CD4-positive, alpha-beta T cell treated with Interleukin-15 for 4 hours (primary cell): ENCODE data around the gene GDF15.
"Not testable (repeated sequence)": the region's sequence is repeated elsewhere in the genome, so short reads cannot be mapped to it uniquely, and the experiment has no call there.

Experiments
- DNase-seq: peaks from one replicate; pipeline ENCODE4 v3.0.0-alpha.2; 2020; ENCODE audit warnings: low spot score

The GDF15 gene

GRCh38 chr19:18392417-18392816 is 6.5 kb downstream of the GDF15 start:
- DNase-seq, result no peak

- no peak for DNase-seq
Measured at GRCh38 chr19:18392926-18393325, 7.0 kb downstream of the GDF15 start.

- no peak for DNase-seq
Measured at GRCh38 chr19:18393836-18394235, 7.9 kb downstream of the GDF15 start.

GRCh38 chr19:18396471-18397241 is 10.7 kb downstream of the GDF15 start:
- no peak for DNase-seq

GRCh38 chr19:18397242-18398202 is 11.6 kb downstream of the GDF15 start, which contains the start of gene LRRC25:
TSS of gene LRRC25 (minus strand) at chr19:18397622. CDS start at chr19:18396963, 659 bp downstream.
- DNase-seq, result no peak

GRCh38 chr19:18399008-18399407 is 13.1 kb downstream of the GDF15 start:
- DNase-seq, result no peak

GRCh38 chr19:18401580-18402112 is 15.7 kb downstream of the GDF15 start:
- DNase-seq, result no peak

- not testable (repeated sequence) for DNase-seq
Measured at GRCh38 chr19:18402455-18403248, 16.7 kb downstream of the GDF15 start.

GRCh38 chr19:18405754-18406153 is 19.8 kb downstream of the GDF15 start:
- not testable (repeated sequence) for DNase-seq

GRCh38 chr19:18406749-18407148 is 20.8 kb downstream of the GDF15 start:
- no peak for DNase-seq

GRCh38 chr19:18408053-18408476 is 22.1 kb downstream of the GDF15 start:
- DNase-seq, result no peak

- DNase-seq, result no peak
Measured at GRCh38 chr19:18412610-18413239, 26.8 kb downstream of the GDF15 start.

GRCh38 chr19:18414504-18415177 is 28.7 kb downstream of the GDF15 start:
- no peak for DNase-seq

- no peak for DNase-seq
Measured at GRCh38 chr19:18415178-18415867, 29.4 kb downstream of the GDF15 start.

- DNase-seq, result peak; percentile 82
Measured at GRCh38 chr19:18416778-18417249, 30.9 kb downstream of the GDF15 start.

- no peak for DNase-seq
Measured at GRCh38 chr19:18417250-18418028, 31.5 kb downstream of the GDF15 start.

- no peak for DNase-seq
Measured at GRCh38 chr19:18418029-18418482, 32.1 kb downstream of the GDF15 start.

- DNase-seq, result peak; percentile 54
Measured at GRCh38 chr19:18418483-18419194, 32.7 kb downstream of the GDF15 start.
